ENCODE measurements around the gene EDIL3. TPM values are rescaled to one million over a fixed set of nuclear protein-coding genes. Genes with fewer than 3 reads are reported as not detected.

EDIL3 gene
- total and polyA plus RNA-seq, 11 donors, result 1.3 to 38.2 (median 18.3) TPM

DNA sequence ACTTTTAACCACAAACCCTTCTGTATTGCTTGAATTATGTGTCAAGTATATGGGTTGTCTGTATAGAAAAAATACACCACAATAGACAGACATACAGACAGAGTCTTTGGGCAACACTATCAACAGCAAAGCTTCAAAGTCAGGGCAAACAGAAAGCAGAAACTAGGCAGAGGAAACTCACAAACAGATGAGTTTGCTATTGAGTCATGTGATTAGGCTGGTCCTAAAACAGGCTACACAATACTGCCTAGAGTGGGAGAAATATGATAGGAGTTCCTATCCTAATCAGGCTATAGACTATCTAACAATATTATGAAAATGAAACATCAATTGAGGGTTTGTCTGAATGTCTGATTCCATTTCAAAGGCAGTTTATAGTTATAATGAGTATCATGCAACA, 156.4 kb downstream of the EDIL3 start:
- Histone ChIP-seq H3K27ac (no peak overlapping the region), H3K27me3 (no peaks in the 10 kb centered on the region), H3K4me1 (no peaks in the 10 kb centered on the region), H3K9me3 (no peaks in the 10 kb centered on the region), H3K36me3 (no peaks in the 10 kb centered on the region), H3K4me3 (no peak overlapping the region)
- no peak for TF ChIP-seq POLR2A (IDR thresholded peaks at IDR 0.05)
- TF ChIP-seq, protein P1, sequence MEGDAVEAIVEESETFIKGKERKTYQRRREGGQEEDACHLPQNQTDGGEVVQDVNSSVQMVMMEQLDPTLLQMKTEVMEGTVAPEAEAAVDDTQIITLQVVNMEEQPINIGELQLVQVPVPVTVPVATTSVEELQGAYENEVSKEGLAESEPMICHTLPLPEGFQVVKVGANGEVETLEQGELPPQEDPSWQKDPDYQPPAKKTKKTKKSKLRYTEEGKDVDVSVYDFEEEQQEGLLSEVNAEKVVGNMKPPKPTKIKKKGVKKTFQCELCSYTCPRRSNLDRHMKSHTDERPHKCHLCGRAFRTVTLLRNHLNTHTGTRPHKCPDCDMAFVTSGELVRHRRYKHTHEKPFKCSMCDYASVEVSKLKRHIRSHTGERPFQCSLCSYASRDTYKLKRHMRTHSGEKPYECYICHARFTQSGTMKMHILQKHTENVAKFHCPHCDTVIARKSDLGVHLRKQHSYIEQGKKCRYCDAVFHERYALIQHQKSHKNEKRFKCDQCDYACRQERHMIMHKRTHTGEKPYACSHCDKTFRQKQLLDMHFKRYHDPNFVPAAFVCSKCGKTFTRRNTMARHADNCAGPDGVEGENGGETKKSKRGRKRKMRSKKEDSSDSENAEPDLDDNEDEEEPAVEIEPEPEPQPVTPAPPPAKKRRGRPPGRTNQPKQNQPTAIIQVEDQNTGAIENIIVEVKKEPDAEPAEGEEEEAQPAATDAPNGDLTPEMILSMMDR (IDR thresholded peaks at IDR 0.05), result no peak
- intact Hi-C loops (cut with DNase I), result no loop called here
- DNase-seq (no peak), ATAC-seq (no peak)

DNA sequence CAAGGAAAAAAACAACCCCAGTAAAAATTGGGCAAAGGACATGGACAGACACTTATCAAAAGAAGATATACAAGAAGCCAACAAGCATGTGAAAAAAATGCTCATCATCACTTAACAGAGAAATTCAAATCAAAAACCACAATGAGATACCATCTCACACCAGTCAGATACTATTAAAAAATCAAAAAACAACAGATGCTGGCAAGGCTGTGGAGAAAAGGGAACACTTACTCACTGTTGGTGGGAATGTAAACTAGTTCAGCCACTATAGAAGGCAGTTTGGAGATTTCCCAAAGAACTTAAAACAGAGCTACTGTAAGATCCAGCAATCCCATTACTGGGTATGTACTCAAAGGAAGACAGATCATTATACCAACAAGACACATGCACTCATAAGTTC, 157.4 kb downstream of the EDIL3 start:
- Histone ChIP-seq H3K36me3 (no peaks in the 10 kb centered on the region), H3K27me3 (no peaks in the 10 kb centered on the region), H3K4me1 (no peaks in the 10 kb centered on the region), H3K27ac (no peak overlapping the region), H3K9me3 (no peaks in the 10 kb centered on the region), H3K4me3 (no peak overlapping the region)
- TF ChIP-seq, protein P1 (IDR thresholded peaks at IDR 0.05), result no peak
- TF ChIP-seq POLR2A (IDR thresholded peaks at IDR 0.05), result no peak
- intact Hi-C loops (cut with DNase I), result no loop called here
- DNase-seq, result no peak
- no peak for ATAC-seq

DNA sequence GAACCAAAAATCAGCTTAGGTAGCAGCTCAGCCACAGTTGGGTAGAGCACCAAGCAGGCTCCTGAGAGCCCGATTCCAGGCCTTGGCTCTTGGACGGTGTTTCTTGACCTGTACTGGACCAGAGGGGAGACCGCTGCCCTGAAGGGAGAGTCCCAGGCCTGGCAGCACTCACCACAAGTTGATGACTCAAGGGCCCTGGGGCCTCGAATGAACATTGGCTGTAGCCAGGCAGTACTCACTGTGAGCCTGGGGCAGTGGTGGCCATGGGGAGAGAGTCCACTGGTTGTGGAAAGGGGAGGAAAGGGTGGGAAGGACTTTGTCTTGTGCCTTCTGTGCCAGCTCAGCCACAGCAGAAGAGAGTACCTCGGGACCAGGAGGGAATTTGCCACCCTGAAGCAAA, 166.1 kb downstream of the EDIL3 start:
- Histone ChIP-seq H3K4me1 (no peaks in the 10 kb centered on the region), H3K36me3 (no peaks in the 10 kb centered on the region), H3K27ac (no peak overlapping the region), H3K4me3 (no peak overlapping the region), H3K9me3 (no peaks in the 10 kb centered on the region), H3K27me3 (no peaks in the 10 kb centered on the region)
- peak in 1 of 4 donors; percentile 44 for ATAC-seq
- no peak for DNase-seq
- intact Hi-C loops (cut with DNase I), result no loop called here
- TF ChIP-seq POLR2A (IDR thresholded peaks at IDR 0.05), result no peak
- TF ChIP-seq, protein P1 (IDR thresholded peaks at IDR 0.05), result no peak
- 55 to 73% (median 62%) methylated on average over 3 to 5 of the region's 5 CpGs for WGBS, 4 donors

DNA sequence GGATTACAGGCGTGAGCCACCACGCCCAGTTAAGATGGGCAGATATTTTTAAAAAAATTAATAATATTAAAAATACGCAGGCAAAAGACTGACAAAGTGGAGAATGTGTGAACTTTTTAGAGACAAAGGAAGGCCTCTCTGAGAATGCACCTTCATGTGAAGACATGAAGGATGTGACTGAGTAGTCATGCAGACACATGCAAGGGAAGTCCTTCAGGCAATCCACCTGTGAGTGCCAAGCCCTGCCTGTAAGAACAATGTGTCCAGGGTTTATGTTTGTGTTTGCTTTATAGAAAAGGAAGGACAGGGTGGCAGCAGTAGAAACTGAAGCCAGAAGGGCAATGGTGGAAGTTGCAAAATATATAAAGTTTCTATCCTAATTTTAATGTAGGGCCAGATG, 169.2 kb downstream of the EDIL3 start:
- intact Hi-C loops (cut with DNase I), result no loop called here
- WGBS, 4 donors, result 87 to 95% (median 92%) methylated on average over 3 of the region's 3 CpGs
- ATAC-seq, result no peak

More for the DNA sequence above, 169.2 kb downstream of the EDIL3 start:
- DNase-seq, result no peak
- Histone ChIP-seq H3K27ac (no peak overlapping the region), H3K4me3 (no peak overlapping the region), H3K36me3 (no peaks in the 10 kb centered on the region), H3K27me3 (no peaks in the 10 kb centered on the region), H3K9me3 (no peaks in the 10 kb centered on the region), H3K4me1 (no peaks in the 10 kb centered on the region)
- TF ChIP-seq POLR2A (IDR thresholded peaks at IDR 0.05), result no peak
- TF ChIP-seq, protein P1 (IDR thresholded peaks at IDR 0.05), result no peak
